Omental fat pad (tissue), 4 donors: ENCODE results near the gene SWSAP1. TPM values are rescaled to one million over a fixed set of nuclear protein-coding genes. Genes with fewer than 3 reads are reported as not detected.
"Not testable (repeated sequence)": the region's sequence is repeated elsewhere in the genome, so short reads cannot be mapped to it uniquely, and the experiment has no call there.

ENCODE experiments used
- ATAC-seq: fragments of 150-250 bp; one replicate; pipeline ENCODE4 v1.9.1; 2016; ENCODE audit warnings: mild to moderate bottlenecking, moderate library complexity; ENCODE audit not compliant: low FRiP score
- DNase-seq: peaks from one replicate; pipeline ENCODE4 v3.0.0-alpha.2; 2019; ENCODE audit warnings: low spot score
- total RNA-seq, 4 donors: library from RNA; depleted of rRNA; stranded (reverse); fragments of >200 nt; gene quantifications; one replicate each; pipeline ENCODE4 v1.1.0, GENCODE V29; 2016
- TF ChIP-seq, protein P1 (sequence below), 3 donors: fragments of 450-650 bp; IDR thresholded peaks; one replicate each; pipeline ENCODE4 v1.5.1; 2016 to 2017; ENCODE audit warnings: antibody characterized with exemption in 3 of 3, mild to moderate bottlenecking in 3 of 3, moderate library complexity in 2 of 3

Gene SWSAP1
- total RNA-seq, 4 donors from 2014 or later: 0.48 to 3.8 (median 1.6) TPM

DNA sequence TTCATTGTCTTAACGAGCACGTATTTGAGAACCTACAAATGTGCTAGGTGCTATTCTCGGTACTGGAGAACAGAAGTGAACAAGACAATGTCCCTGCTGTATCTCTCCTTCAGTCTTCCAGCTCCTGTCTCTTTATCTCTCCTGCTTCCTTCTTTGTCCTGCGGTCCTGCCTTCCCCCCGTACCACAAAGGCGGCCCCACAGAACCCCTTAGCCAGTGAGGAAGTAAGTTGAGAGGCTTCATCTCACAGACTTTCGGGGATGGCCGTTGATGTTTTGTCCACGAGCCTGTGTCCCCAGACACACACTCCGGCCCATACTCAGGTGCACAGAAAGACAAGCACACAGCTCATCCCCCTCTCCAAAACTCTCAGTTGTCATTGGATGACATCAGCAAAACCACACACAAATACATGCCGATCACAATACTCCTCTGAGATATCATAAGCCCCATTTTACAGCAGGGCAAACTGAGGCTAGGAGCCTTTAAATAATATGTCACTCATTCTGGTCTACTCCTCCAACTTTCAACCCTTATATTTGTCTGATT lies 507 bp upstream of the SWSAP1 start:
- TF ChIP-seq, protein P1, sequence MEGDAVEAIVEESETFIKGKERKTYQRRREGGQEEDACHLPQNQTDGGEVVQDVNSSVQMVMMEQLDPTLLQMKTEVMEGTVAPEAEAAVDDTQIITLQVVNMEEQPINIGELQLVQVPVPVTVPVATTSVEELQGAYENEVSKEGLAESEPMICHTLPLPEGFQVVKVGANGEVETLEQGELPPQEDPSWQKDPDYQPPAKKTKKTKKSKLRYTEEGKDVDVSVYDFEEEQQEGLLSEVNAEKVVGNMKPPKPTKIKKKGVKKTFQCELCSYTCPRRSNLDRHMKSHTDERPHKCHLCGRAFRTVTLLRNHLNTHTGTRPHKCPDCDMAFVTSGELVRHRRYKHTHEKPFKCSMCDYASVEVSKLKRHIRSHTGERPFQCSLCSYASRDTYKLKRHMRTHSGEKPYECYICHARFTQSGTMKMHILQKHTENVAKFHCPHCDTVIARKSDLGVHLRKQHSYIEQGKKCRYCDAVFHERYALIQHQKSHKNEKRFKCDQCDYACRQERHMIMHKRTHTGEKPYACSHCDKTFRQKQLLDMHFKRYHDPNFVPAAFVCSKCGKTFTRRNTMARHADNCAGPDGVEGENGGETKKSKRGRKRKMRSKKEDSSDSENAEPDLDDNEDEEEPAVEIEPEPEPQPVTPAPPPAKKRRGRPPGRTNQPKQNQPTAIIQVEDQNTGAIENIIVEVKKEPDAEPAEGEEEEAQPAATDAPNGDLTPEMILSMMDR (IDR thresholded peaks at IDR 0.05): no peak
- DNase-seq: no peak
- ATAC-seq: no peak

DNA sequence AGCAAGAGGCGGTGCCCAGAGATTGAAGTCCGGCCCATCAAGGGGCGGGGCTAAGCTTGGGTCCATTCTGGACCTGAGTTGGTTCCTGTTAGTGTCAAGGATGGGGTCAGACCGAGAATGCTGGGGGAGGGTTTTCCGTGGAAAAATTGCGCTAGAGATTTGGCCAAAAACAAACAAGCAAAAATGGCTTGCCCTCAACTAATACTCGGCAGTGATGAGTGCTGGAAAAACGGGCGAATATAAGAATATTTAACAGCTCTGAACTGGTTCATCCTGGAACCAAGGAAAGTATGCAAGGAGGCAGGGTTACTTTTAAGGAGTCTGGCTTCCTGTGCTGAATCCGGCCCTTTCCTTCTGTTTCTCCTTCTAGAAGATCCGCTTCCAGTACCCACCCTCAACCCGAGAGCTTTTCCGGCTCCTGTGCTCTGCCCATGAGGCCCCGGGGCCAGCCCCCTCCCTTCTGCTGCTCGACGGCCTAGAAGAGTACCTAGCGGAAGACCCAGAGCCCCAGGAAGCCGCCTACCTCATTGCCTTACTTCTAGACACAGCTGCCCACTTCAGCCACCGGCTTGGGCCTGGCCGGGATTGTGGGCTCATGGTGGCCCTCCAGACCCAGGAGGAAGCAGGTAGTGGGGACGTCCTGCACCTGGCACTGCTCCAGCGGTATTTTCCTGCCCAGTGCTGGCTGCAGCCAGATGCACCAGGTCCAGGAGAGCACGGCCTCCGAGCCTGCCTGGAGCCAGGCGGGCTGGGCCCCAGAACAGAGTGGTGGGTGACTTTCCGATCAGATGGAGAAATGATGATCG lies 880 bp downstream of the SWSAP1 start:
- TF ChIP-seq, protein P1 (IDR thresholded peaks at IDR 0.05): no peak
- ATAC-seq (no peak), DNase-seq (no peak)

GRCh38 chr19:11377237-11377636 lies 2.8 kb downstream of the SWSAP1 start:
- DNase-seq (peak; percentile 52), ATAC-seq (no peak)
- TF ChIP-seq, protein P1 (IDR thresholded peaks at IDR 0.05): no peak

GRCh38 chr19:11377756-11378155 lies 3.3 kb downstream of the SWSAP1 start:
- DNase-seq (no peak), ATAC-seq (no peak)
- TF ChIP-seq, protein P1 (IDR thresholded peaks at IDR 0.05): no peak

DNA sequence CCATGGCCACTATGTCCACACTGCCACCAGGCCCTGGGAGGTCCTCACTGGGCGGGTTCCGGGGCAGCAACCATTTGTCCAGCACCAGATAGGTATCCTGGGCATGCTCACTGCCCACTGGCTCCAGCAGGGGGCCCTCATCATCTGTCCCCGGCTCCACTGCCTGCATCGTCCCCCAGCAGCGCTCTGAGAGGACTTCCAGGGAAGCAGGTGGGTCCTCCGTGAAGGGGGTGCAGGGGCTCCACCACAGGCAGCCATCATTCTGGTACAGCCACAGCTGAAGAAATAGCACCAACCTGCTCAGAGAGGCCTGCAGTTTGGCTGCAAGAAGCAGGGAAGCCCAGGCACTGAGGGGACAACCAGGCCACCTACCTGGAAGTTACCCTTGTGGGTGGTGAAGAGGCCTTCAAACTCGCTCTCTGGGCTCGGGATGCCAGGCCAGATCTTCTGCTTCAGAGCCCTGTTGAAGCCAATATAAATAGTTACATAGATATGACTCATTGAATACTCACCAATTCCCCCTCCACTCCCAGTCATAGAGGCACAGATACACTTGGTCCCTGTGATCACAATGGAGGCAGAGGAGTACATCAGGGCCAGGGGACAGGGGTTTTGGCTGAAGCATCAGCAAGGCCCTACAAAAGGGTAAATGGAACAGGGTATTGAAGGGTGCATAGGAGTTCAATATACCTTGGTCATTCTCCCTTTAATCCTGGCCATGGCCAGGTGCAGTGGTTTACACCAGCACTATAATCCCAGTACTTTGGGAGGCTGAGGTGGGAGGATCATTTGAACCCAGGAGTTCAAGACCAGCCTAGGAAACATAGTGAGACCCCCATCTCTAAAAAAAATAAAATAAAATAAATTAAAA lies 4.1 kb downstream of the SWSAP1 start:
- no peak for ATAC-seq
- DNase-seq: no peak
- TF ChIP-seq, protein P1 (IDR thresholded peaks at IDR 0.05): no peak

DNA sequence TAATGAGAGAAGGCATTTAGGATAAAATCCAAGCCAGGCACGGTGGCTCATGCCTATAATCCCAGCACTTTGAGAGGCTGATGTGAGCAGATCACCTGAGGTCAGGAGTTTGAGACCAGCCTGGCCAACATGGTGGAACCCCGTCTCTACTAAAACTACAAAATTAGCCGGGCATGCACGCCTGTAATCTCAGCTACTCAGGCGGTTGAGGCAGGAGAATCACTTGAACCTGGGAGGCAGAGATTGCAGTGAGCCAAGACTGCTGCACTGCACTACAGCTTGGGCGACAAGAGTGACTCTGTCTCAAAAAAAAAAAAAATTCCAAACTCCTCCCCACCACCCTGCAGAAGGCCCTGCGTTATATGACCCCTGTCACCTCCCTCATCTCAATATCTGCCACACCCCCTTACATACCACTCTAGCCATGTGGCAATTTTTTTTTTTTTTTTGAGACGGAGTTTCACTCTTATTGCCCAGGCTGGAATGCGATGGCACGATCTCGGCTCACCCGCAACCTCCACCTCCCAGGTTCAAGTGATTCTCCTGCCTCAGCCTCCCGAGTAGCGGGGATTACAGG lies 4.9 kb downstream of the SWSAP1 start:
- ATAC-seq, DNase-seq: not testable (repeated sequence)

DNA sequence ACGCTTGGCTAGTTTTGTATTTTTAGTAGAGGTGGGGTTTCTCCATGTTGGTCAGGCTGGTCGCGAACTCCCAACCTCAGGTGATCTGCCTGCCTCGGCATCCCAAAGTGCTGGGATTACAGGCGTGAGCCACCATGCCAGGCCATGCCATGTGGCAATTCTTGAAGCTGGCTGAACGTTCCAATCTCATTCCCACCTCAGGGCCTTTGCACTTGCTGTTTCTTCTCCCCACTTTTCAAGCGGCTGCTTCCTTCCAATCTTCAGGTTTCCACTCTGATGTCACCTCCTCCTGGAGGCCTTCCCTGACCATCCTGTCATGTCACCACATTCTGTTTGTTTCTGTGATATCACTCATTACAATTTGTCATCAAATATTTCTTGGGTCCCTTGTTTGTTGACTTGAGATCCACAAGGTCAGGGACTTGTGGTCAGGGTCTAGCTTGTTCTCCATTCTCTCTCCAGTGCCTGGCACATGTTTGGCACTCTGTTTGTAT lies 5.4 kb downstream of the SWSAP1 start:
- ATAC-seq: no peak
- TF ChIP-seq, protein P1 (IDR thresholded peaks at IDR 0.05): no peak
- no peak for DNase-seq
